Activated CD4-positive, alpha-beta T cell treated with anti-CD3 and anti-CD28 coated beads for 4 hours (primary cell): ENCODE data around the gene GNAL.

Experiments
- DNase-seq, 2 donors: peaks; one replicate each; pipeline ENCODE4 v3.0.0-alpha.2; 2020

The GNAL gene

DNA sequence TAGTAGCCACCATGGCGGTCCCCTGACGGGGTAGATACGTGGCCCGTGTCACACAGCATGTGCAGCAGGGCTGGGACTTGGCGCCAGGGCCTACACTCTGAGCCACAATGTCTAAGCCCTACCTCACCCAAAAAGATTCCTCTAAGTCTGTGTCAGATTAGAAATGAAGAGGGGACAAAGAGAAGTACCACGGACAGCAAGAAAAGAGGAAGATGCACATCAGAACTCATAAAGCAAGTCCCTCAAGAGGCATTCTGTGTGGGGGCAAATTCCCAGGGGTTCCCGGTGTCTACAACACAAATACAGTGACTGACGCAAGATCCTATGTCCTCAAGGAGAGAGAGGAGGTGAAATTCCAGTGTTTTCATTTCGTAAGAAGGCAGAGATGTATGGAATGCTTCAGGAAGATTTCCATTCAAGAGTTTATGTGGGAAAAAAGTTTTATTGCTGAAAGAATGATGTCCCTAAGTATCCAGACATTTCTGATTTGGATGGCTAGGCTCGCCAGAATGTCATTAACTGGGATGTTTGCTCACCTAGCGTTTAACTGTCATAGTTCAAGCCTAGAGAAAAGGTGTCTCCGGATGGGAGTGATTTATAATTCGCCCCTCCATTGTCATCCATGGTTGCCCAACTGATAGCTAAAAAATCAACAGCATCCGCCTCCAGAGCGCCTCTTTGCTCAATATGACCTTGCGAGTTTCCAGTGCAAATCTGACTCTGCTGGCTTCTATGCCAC is 86.5 kb downstream of the GNAL start:
- no peak for DNase-seq

- DNase-seq, result no peak
Observed at GRCh38 chr18:11780042-11780441, 91.0 kb downstream of the GNAL start.

- DNase-seq, result no peak
Observed at GRCh38 chr18:11783716-11784331, 94.8 kb downstream of the GNAL start.

GRCh38 chr18:11784674-11785304 is 95.7 kb downstream of the GNAL start:
- DNase-seq, result no peak

GRCh38 chr18:11785444-11786055 is 96.5 kb downstream of the GNAL start:
- peak; percentile 6 to 7 for DNase-seq

GRCh38 chr18:11789716-11790510 is 100.8 kb downstream of the GNAL start:
- DNase-seq, result no peak

DNA sequence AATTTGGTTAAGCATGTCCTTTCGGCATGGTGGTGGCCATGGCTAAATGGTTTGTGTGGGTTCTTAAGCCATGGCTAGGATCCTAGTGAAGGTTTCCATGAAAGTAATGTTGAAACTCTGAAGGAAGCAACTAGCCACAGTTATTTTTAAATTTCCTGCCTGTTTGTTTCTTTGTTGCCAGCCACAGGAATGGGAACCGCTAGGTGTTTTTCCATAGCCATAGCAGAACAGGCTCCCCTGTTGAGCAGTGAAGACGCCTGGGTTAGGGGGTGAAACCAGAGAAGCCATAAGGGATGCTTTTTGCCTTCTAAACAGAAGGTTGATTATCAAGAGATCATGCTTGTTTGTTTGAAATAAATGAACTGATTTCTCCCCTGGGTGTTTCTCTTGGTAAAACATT is 102.1 kb downstream of the GNAL start:
- no peak for DNase-seq

DNA sequence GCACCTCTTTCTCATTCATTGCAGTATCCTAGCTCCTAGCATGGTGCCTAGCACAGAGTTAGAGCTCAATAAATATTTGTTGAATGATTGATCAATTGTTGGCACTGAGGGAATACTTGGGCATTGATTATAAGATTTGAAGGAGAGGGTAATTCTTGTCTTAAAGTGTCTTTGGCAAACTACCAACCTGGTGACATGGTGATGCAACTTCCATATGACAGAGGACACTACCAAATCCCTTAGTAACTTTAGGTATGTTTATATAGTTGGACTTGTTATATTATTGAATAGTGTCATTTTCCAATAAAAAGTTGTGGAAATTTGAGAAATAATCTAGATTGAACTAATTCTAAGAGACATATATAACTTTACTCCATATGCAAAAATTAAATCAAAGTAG is 103.6 kb downstream of the GNAL start:
- DNase-seq, result no peak

- DNase-seq, result no peak
Observed at GRCh38 chr18:11794195-11794594, 105.1 kb downstream of the GNAL start.

GRCh38 chr18:11795916-11796315 is 106.9 kb downstream of the GNAL start:
- DNase-seq, result no peak

GRCh38 chr18:11798271-11798670 is 109.2 kb downstream of the GNAL start:
- no peak for DNase-seq

DNA sequence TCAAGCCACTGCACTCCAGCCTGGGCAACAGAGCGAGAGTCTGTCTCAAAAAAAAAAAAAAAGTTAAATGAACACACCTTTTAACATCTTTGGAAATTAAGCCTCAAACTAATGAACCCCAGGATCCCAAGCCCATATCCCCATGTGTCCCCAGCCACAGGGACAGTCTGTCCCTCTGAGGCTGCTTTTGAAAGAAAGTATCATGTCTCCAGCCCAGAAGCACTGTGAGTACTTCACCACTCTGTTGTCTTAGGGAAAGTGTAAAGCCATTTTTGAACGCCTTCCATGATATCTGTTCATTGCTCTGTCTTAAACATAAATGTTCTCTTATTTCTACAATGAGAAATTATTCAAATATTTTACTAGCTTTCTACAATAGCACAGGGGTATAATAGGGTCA is 110.0 kb downstream of the GNAL start:
- DNase-seq, result no peak

GRCh38 chr18:11800566-11801334 is 111.7 kb downstream of the GNAL start:
- DNase-seq, result no peak

- no peak for DNase-seq
Observed at GRCh38 chr18:11801573-11801972, 112.5 kb downstream of the GNAL start.

DNA sequence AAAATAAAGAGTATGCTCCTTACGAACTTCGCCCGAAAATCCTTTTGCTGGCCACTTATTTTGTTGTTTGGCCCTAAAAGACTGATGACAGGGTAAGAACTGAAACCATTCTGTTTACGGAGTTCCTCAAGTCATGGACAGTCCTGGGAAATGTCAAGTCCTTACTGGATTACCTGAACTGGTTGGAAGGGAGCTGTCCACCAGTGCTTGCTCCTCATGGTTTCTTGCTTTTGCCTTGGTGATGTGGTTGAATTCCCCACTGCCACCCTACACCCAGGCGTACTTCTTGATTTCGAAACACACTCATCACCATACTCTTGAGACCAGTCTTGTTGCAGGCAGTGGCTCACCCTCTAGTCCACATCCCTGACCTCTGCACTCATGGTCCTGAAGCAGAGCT is 113.1 kb downstream of the GNAL start:
- DNase-seq, result no peak

- DNase-seq, result no peak
Observed at GRCh38 chr18:11802586-11802985, 113.5 kb downstream of the GNAL start.

DNA sequence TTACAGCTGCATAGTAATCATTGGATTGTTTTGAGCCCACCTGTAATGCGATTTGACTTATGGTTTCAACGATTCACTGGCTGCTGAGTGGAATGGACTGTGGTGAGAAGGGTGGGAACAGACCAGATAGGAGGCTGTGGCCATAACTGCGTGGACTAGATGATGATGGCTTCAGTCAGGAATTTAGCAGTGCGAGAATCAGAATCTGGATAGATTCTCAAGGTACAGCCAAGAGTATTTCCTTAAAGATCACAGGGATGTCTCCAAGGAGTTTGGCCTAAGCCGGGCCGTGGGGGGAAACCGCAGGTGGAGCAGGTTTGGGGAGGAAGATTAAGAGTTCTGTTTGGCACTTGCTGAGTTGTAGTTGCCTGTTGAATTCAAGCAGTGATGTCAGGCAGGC is 118.2 kb downstream of the GNAL start:
- DNase-seq, result no peak

DNA sequence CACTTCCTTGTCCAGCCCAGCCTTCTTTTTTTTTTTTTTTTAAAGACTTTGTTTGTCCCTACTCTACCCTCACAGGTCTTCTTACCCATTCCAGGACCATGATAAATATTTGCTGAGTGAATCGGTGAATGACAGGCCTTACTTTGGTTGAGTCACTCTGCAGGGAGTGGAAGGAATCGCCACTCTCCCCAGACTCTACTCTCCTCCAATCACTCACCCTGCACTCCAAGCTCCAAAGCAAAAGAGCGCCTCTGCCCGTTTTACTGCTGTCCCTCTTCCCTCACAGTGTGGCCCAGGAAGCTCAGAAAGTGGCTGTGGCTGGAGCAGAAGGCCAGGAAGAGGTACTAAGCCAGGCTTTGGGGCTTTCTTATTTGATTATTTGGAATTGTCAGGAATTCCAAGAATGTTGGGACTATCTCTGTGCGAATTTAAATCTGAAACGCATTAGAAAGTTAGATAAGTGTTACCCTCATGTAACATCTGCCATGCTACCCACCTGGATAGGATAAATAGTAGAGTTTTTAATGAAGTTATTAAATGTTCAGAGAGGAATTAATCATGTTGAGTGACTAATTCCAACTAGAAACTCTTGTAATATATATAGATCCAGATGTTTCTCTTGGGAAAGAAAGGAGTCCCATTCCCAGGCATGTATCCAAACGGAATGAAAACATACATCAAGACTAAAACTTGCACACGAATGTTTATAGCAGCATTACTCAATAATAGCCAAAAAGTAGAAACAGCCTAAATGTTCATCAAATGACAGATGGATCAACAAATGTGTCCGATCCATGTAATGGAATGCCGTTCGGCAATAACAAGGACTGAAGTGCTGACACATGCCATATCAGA is 119.2 kb downstream of the GNAL start:
- no peak for DNase-seq

DNA sequence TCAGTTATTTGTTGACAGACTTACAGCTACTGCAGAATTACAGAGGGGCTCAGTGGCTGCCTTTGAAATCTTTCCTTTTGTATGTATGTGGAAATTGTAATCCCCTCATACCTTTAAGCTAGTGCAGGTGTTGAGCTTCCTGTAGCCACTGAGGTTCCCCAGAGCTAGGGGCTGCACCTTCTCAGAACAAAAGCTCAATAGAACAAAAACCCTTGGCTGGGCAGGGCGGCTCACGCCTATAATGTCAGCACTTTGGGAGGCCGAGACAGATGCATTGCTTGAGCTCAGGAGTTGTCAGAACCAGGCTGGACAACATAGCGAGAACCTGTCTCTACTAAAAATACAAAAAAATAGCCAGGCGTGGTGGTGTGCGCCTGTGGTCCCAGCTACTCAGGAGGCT is 120.8 kb downstream of the GNAL start:
- DNase-seq, result no peak

DNA sequence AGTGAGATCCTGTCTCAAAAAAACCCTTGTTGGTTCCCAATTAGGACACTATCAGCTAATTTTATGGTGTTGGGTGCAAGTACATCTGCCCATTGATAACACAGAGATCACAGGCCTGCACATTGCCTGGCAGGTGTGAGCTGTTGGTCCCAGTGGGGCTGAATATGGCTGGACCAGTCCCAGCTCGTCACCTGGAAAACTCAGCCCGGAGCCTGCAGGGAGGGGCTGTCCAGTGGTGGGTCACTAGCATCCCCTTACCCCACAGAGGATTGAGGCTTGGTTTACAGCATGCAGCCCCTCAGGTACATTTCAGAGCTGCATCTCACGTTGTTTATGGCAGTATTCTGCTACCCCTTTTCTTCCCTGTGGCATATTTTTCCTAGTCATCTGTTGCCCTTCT is 121.3 kb downstream of the GNAL start:
- DNase-seq, result no peak

DNA sequence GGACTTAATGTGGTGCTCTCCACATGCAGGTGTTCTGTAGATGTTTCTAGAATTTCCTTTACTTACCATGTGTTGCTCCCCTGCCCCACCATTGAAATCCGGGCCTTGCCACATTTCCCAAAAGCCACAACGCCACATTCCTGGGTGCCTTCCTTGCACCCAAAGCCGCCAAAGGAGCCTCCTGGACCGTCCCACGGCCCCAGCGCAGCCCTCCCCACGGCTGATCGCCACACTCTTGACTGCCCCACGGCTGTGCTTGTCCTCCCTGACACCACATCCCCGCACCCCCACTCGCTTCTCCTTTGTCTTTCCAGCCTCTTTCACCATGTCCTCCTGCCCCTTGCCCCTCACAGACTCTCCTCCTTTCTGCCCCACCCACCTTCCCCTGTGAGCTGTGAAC is 121.9 kb downstream of the GNAL start:
- no peak for DNase-seq
